Activated naive CD4-positive, alpha-beta T cell treated with anti-CD3 and anti-CD28 coated beads for 36 hours (primary cell): ENCODE measurements around the gene MRPL51. TPM values are rescaled to one million over a fixed set of nuclear protein-coding genes. Genes with fewer than 3 reads are reported as not detected.
A peak's percentile ranks its signal among the peaks of the same experiment; 100 is the strongest.
"Not testable (repeated sequence)": the region's sequence is repeated elsewhere in the genome, so short reads cannot be mapped to it uniquely, and the experiment has no call there.

ENCODE experiments used
- CTCF ChIA-PET: fragments of 350-600 bp; sonication (Branson Sonifier 250); formaldehyde crosslinking; loops from one replicate; lab custom pipeline; 2021; ENCODE audit warnings: antibody characterized with exemption; lab: Charles Lee
- DNase-seq: peaks from one replicate; pipeline ENCODE4 v3.0.0-alpha.2; 2020
- H3K27ac Mint-ChIP-seq: one replicate; pipeline ENCODE4 v1.8.0; 2021; ENCODE audit warnings: mild to moderate bottlenecking, mixed read lengths
- H3K27me3 Mint-ChIP-seq: one replicate; pipeline ENCODE4 v1.8.0; 2021; ENCODE audit warnings: low read depth, mixed read lengths
- H3K36me3 Mint-ChIP-seq: one replicate; pipeline ENCODE4 v1.8.0; 2021; ENCODE audit warnings: low read depth, mixed read lengths
- H3K4me1 Mint-ChIP-seq: one replicate; pipeline ENCODE4 v1.8.0; 2021; ENCODE audit warnings: low read depth, mixed read lengths
- H3K4me3 Mint-ChIP-seq: one replicate; pipeline ENCODE4 v1.8.0; 2021; ENCODE audit warnings: mild to moderate bottlenecking, moderate library complexity, mixed read lengths
- H3K9me3 Mint-ChIP-seq: one replicate; pipeline ENCODE4 v1.8.0; 2021; ENCODE audit warnings: mixed read lengths
- intact Hi-C: fragments of 100-400 bp; cut with micrococcal nuclease; formaldehyde crosslinking; loops from one replicate; pipeline ENCODE4 v1.15.1; 2023
- total RNA-seq, 2 experiments: library from RNA; stranded (reverse); gene quantifications; one replicate each; pipeline ENCODE4 v1.2.3, GENCODE V29; 2021

The MRPL51 gene
- total RNA-seq = 100 to 1,000 TPM; 273 to 278 TPM

- peak within 1 kb of the TSS; percentile 99 for H3K27ac Mint-ChIP-seq
- H3K4me1 Mint-ChIP-seq = peaks cover 33% of the 10 kb centered on the region
- no peaks in the 10 kb centered on the region for H3K9me3 Mint-ChIP-seq
- intact Hi-C loops = loop anchor here (1.0 to 5.0 kb wide), 9 partner anchors 23 to 359 kb away; partner anchors contain the start of genes GAPDH, IFFO1, ING4 and USP5
- H3K36me3 Mint-ChIP-seq = peaks cover 43% of the 10 kb centered on the region
- H3K27me3 Mint-ChIP-seq = no peaks in the 10 kb centered on the region
- DNase-seq = peak; percentile 98
- CTCF ChIA-PET = interaction anchor here (0.5 to 1.9 kb wide), 5 partner anchors 18 to 1535 kb away, joined by 3 to 8 read pairs (median 4); partner anchors contain the start of gene VAMP1
- peak within 1 kb of the TSS; percentile 98 for H3K4me3 Mint-ChIP-seq
Observed at GRCh38 chr12:6492838-6493496, at the start of gene MRPL51. Gene MRPL51, minus strand, starts transcription at chr12:6493262. Its CDS starts 126 bp downstream, at chr12:6493136.

GRCh38 chr12:6542209-6543009 is 49.3 kb upstream of the MRPL51 start:
- CTCF ChIA-PET = interaction anchor here (7.7 kb wide), 1 partner anchor 9 kb away, joined by 65 read pairs; no protein-coding TSS in a partner anchor
- Mint-ChIP-seq H3K9me3 (no peaks in the 10 kb centered on the region), H3K27ac (peak overlapping the region; percentile 72), H3K36me3 (peaks cover 15% of the 10 kb centered on the region), H3K27me3 (no peaks in the 10 kb centered on the region), H3K4me3 (no peak overlapping the region), H3K4me1 (peaks cover 42% of the 10 kb centered on the region)
- intact Hi-C loops = no loop called here
- DNase-seq = no peak

DNA sequence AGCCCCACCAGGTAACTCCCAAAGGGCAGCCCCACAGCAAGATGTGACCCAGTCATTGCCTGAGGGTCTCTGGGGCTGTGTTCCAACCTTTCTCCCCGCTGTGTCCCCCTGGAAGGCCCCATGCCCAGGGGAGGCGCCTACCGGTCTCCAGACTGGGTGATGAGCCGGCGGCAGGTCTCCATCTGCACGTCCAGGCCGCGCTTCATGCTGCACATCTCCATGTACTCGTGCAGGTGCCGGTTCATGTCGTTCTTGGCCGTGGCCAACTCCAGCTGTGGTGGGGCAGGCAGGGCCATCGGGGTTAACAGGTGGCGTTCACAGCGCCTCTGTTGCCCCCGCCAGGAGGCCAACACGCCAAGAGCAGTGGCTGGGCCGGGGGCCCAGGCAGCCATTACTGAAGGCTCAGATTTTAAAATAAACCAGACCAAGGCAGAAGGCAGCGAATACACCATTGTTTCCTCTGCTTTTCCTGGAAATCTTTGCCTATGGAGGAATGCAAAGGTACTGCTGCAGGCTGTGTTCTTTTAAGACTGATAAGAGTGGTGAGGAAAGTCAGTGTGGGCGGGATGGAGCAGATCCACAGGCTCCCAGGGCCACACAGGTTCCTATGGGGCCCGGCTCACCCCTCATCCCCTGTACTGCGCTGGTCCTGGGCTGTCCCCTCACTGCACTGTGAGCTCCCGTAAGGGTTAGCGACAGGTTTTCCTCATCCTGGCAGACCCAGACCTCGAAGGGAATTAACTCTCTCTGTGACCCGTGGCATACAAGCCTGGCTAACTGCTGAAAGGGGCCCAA is 48.5 kb upstream of the MRPL51 start:
- H3K4me1 Mint-ChIP-seq = peaks cover 51% of the 10 kb centered on the region
- H3K27ac Mint-ChIP-seq = no peak overlapping the region
- no peaks in the 10 kb centered on the region for H3K27me3 Mint-ChIP-seq
- no peak for DNase-seq
- CTCF ChIA-PET = interaction anchor here (0.6 to 7.7 kb wide), 3 partner anchors 10 to 215 kb away, joined by 3 to 65 read pairs (median 4); no protein-coding TSS in a partner anchor
- no peaks in the 10 kb centered on the region for H3K9me3 Mint-ChIP-seq
- no peak overlapping the region for H3K4me3 Mint-ChIP-seq
- H3K36me3 Mint-ChIP-seq = peaks cover 24% of the 10 kb centered on the region
- intact Hi-C loops = no loop called here

GRCh38 chr12:6540181-6540877 is 47.3 kb upstream of the MRPL51 start:
- intact Hi-C loops = no loop called here
- H3K4me1 Mint-ChIP-seq = peaks cover 57% of the 10 kb centered on the region
- no peaks in the 10 kb centered on the region for H3K9me3 Mint-ChIP-seq
- DNase-seq = peak; percentile 75
- H3K36me3 Mint-ChIP-seq = peaks cover 33% of the 10 kb centered on the region
- peak overlapping the region; percentile 63 for H3K27ac Mint-ChIP-seq
- CTCF ChIA-PET = interaction anchor here (0.7 to 7.7 kb wide), 8 partner anchors 11 to 130 kb away, joined by 3 to 65 read pairs (median 5); partner anchors contain the start of gene IFFO1
- peak overlapping the region; percentile 59 for H3K4me3 Mint-ChIP-seq
- no peaks in the 10 kb centered on the region for H3K27me3 Mint-ChIP-seq

DNA sequence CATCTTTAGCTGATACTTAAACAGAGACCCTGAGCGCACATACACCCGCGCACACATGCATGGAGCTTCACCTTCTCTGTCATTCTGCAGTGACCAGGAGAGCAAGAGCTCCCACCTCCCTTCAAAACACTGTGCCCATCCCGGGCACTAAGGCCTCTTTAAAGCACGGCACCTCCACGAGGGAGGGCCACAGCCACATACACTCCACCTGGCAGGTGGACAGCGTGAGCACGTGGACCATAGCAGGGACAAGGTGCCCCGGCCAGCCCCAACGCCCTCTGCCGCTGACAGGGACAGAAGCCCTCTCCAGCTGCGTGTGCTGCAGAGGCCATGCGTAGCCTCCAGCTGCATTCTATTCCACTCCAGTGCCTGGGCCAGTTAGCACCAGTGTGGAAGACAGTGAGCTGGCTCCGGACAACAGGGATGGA is 46.7 kb upstream of the MRPL51 start:
- DNase-seq = no peak
- Mint-ChIP-seq H3K4me3 (no peak overlapping the region), H3K36me3 (peaks cover 39% of the 10 kb centered on the region), H3K4me1 (peaks cover 57% of the 10 kb centered on the region), H3K9me3 (no peaks in the 10 kb centered on the region), H3K27me3 (no peaks in the 10 kb centered on the region), H3K27ac (no peak overlapping the region)
- CTCF ChIA-PET = interaction anchor here (0.7 to 7.7 kb wide), 11 partner anchors 12 to 213 kb away, joined by 3 to 65 read pairs (median 6); partner anchors contain the start of gene IFFO1
- intact Hi-C loops = no loop called here

GRCh38 chr12:6539314-6539682 is 46.2 kb upstream of the MRPL51 start:
- CTCF ChIA-PET = interaction anchor here (0.7 to 7.7 kb wide), 11 partner anchors 8 to 213 kb away, joined by 3 to 65 read pairs (median 8); no protein-coding TSS in a partner anchor
- H3K27ac Mint-ChIP-seq = no peak overlapping the region
- no peaks in the 10 kb centered on the region for H3K9me3 Mint-ChIP-seq
- peaks cover 40% of the 10 kb centered on the region for H3K36me3 Mint-ChIP-seq
- H3K27me3 Mint-ChIP-seq = no peaks in the 10 kb centered on the region
- peaks cover 57% of the 10 kb centered on the region for H3K4me1 Mint-ChIP-seq
- intact Hi-C loops = no loop called here
- no peak overlapping the region for H3K4me3 Mint-ChIP-seq
- DNase-seq = no peak

DNA sequence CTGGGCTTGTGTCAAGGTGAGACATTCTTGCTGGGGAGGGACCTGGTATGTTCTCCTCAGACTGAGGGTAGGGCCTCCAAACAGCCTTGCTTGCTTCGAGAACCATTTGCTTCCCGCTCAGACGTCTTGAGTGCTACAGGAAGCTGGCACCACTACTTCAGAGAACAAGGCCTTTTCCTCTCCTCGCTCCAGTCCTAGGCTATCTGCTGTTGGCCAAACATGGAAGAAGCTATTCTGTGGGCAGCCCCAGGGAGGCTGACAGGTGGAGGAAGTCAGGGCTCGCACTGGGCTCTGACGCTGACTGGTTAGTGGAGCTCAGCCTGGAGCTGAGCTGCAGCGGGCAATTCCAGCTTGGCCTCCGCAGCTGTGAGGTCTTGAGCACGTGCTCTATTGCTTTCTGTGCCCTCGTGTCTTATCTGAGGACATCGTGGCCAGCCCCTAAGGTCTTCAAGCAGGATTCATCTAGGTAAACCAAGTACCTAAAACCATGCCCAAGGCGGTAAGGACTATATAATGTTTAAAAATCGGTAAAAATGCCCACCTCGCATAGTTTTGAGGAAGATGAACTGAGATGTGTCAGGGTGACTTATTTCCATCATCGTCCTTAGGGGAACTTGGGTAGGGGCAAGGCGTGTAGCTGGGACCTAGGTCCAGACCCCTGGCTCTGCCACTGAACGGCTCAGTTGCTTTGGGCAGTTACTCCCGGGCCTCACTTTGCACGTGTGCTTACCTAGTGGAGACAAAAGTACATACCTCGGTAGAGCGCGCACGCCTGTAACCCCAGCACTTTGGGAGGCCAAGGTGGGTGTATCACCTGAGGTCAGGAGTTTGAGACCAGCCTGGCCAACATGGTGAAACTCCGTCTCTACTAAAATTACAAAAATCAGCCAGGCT is 45.6 kb upstream of the MRPL51 start:
- Mint-ChIP-seq H3K4me1 (peaks cover 57% of the 10 kb centered on the region), H3K27me3 (no peaks in the 10 kb centered on the region), H3K9me3 (no peaks in the 10 kb centered on the region), H3K27ac (no peak overlapping the region), H3K4me3 (no peak overlapping the region), H3K36me3 (peaks cover 41% of the 10 kb centered on the region)
- CTCF ChIA-PET = interaction anchor here (0.5 to 7.7 kb wide), 18 partner anchors 8 to 334 kb away, joined by 3 to 65 read pairs (median 6); partner anchors contain the start of gene SPSB2
- DNase-seq = no peak
- intact Hi-C loops = loop anchor here (1.0 kb wide), 1 partner anchor 115 kb away; no protein-coding TSS in a partner anchor

DNA sequence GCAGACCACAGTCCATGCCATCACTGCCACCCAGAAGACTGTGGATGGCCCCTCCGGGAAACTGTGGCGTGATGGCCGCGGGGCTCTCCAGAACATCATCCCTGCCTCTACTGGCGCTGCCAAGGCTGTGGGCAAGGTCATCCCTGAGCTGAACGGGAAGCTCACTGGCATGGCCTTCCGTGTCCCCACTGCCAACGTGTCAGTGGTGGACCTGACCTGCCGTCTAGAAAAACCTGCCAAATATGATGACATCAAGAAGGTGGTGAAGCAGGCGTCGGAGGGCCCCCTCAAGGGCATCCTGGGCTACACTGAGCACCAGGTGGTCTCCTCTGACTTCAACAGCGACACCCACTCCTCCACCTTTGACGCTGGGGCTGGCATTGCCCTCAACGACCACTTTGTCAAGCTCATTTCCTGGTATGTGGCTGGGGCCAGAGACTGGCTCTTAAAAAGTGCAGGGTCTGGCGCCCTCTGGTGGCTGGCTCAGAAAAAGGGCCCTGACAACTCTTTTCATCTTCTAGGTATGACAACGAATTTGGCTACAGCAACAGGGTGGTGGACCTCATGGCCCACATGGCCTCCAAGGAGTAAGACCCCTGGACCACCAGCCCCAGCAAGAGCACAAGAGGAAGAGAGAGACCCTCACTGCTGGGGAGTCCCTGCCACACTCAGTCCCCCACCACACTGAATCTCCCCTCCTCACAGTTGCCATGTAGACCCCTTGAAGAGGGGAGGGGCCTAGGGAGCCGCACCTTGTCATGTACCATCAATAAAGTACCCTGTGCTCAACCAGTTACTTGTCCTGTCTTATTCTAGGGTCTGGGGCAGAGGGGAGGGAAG is 44.7 kb upstream of the MRPL51 start:
- peak; percentile 91 for DNase-seq
- CTCF ChIA-PET = interaction anchor here (0.5 to 7.7 kb wide), 21 partner anchors 9 to 352 kb away, joined by 3 to 65 read pairs (median 4); partner anchors contain the start of genes IFFO1 and SPSB2
- Mint-ChIP-seq H3K4me1 (peaks cover 59% of the 10 kb centered on the region), H3K27ac (peak overlapping the region; percentile 85), H3K36me3 (peaks cover 43% of the 10 kb centered on the region), H3K4me3 (peak overlapping the region; percentile 94)
- intact Hi-C loops = loop anchor here (1.0 kb wide), 1 partner anchor 114 kb away; no protein-coding TSS in a partner anchor
- not testable (repeated sequence) for H3K27me3 Mint-ChIP-seq, H3K9me3 Mint-ChIP-seq

DNA sequence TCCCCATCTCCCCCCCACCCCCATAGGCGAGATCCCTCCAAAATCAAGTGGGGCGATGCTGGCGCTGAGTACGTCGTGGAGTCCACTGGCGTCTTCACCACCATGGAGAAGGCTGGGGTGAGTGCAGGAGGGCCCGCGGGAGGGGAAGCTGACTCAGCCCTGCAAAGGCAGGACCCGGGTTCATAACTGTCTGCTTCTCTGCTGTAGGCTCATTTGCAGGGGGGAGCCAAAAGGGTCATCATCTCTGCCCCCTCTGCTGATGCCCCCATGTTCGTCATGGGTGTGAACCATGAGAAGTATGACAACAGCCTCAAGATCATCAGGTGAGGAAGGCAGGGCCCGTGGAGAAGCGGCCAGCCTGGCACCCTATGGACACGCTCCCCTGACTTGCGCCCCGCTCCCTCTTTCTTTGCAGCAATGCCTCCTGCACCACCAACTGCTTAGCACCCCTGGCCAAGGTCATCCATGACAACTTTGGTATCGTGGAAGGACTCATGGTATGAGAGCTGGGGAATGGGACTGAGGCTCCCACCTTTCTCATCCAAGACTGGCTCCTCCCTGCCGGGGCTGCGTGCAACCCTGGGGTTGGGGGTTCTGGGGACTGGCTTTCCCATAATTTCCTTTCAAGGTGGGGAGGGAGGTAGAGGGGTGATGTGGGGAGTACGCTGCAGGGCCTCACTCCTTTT is 44.0 kb upstream of the MRPL51 start:
- H3K36me3 Mint-ChIP-seq = peaks cover 50% of the 10 kb centered on the region
- no peaks in the 10 kb centered on the region for H3K9me3 Mint-ChIP-seq
- intact Hi-C loops = no loop called here
- H3K4me1 Mint-ChIP-seq = peaks cover 60% of the 10 kb centered on the region
- H3K4me3 Mint-ChIP-seq = peak overlapping the region; percentile 94
- peak; percentile 14 for DNase-seq
- no peaks in the 10 kb centered on the region for H3K27me3 Mint-ChIP-seq
- CTCF ChIA-PET = interaction anchor here (0.5 to 7.7 kb wide), 19 partner anchors 8 to 353 kb away, joined by 3 to 65 read pairs (median 4); partner anchors contain the start of gene IFFO1
- peak overlapping the region; percentile 99 for H3K27ac Mint-ChIP-seq
